Activated CD8-positive, alpha-beta memory T cell treated with anti-CD3 and anti-CD28 coated beads, Interleukin-2, amount 50 U/mL, for 48 hours (primary cell): ENCODE data around the gene CERS6.
A peak's percentile ranks its signal among the peaks of the same experiment; 100 is the strongest.
"Not testable (repeated sequence)": the region's sequence is repeated elsewhere in the genome, so short reads cannot be mapped to it uniquely, and the experiment has no call there.

Experiments used
- DNase-seq: peaks from one replicate; pipeline ENCODE4 v3.0.0-alpha.2; 2020

Gene CERS6

GRCh38 chr2:168742258-168742932 lies 286.3 kb downstream of the CERS6 start:
- no peak for DNase-seq

- DNase-seq = no peak
These were observed 288.8 kb downstream of the CERS6 start for GRCh38 chr2:168744844-168745243.

- no peak for DNase-seq
These were observed 292.4 kb downstream of the CERS6 start for GRCh38 chr2:168748461-168748860.

- no peak for DNase-seq
These were observed 293.2 kb downstream of the CERS6 start for GRCh38 chr2:168749297-168749696.

- DNase-seq = no peak
These were observed 295.1 kb downstream of the CERS6 start for GRCh38 chr2:168751104-168751740.

- no peak for DNase-seq
These were observed 296.3 kb downstream of the CERS6 start for GRCh38 chr2:168752361-168752760.

GRCh38 chr2:168753765-168754329 lies 297.8 kb downstream of the CERS6 start:
- DNase-seq = no peak

GRCh38 chr2:168757223-168757622 lies 301.2 kb downstream of the CERS6 start:
- DNase-seq = no peak

- DNase-seq = no peak
These were observed 303.1 kb downstream of the CERS6 start for GRCh38 chr2:168758970-168759820.

GRCh38 chr2:168765401-168765800 lies 309.3 kb downstream of the CERS6 start:
- no peak for DNase-seq

GRCh38 chr2:168766600-168766999 lies 310.5 kb downstream of the CERS6 start:
- DNase-seq = no peak

- no peak for DNase-seq
These were observed 311.2 kb downstream of the CERS6 start for GRCh38 chr2:168767258-168767657.

GRCh38 chr2:168768357-168768756 lies 312.3 kb downstream of the CERS6 start:
- not testable (repeated sequence) for DNase-seq

- DNase-seq = no peak
These were observed 314.7 kb downstream of the CERS6 start for GRCh38 chr2:168770796-168771195.

- DNase-seq = no peak
These were observed 316.6 kb downstream of the CERS6 start for GRCh38 chr2:168772704-168773103.

- DNase-seq = no peak
These were observed 317.1 kb downstream of the CERS6 start for GRCh38 chr2:168773128-168773527.

GRCh38 chr2:168773719-168774521 lies 317.8 kb downstream of the CERS6 start:
- peak; percentile 62 for DNase-seq

GRCh38 chr2:168775837-168776236 lies 319.8 kb downstream of the CERS6 start:
- DNase-seq = no peak

- DNase-seq = no peak
These were observed 324.6 kb downstream of the CERS6 start for GRCh38 chr2:168780669-168781071.

GRCh38 chr2:168781191-168781817 lies 325.2 kb downstream of the CERS6 start:
- no peak for DNase-seq

- no peak for DNase-seq
These were observed 326.2 kb downstream of the CERS6 start for GRCh38 chr2:168782271-168782670.

- DNase-seq = no peak
These were observed 328.9 kb downstream of the CERS6 start for GRCh38 chr2:168784993-168785392.
